Liver (tissue), 9 donors: ENCODE data around the gene TOPBP1. TPM values are rescaled to one million over a fixed set of nuclear protein-coding genes. Genes with fewer than 3 reads are reported as not detected.

Source experiments
- DNase-seq: peaks from one replicate; pipeline ENCODE4 v3.0.0-alpha.2; 2017; ENCODE audit warnings: low spot score
- H3K27ac ChIP-seq, 2 donors: one replicate each; pipeline ENCODE4 v1.7.0; 2013; ENCODE audit warnings: inconsistent platforms in 2 of 2, low read length in 2 of 2, control low read depth in 1 of 2, low read depth in 1 of 2, mild to moderate bottlenecking in 1 of 2
- H3K27me3 ChIP-seq, 4 donors: one replicate each; pipeline versions ENCODE4 v1.6.1 to v1.7.0; 2013; ENCODE audit warnings: low read length in 3 of 4, inconsistent platforms in 1 of 4, mild to moderate bottlenecking in 1 of 4, moderate library complexity in 1 of 4; ENCODE audit not compliant: control insufficient read depth in 4 of 4, insufficient read depth in 4 of 4
- H3K36me3 ChIP-seq, 4 donors: one replicate each; pipeline versions ENCODE4 v1.6.1 to v1.7.0; 2013; ENCODE audit warnings: low read length in 3 of 4, mild to moderate bottlenecking in 3 of 4, low read depth in 1 of 4, moderate library complexity in 1 of 4; ENCODE audit not compliant: control insufficient read depth in 4 of 4, insufficient read depth in 3 of 4
- H3K4me1 ChIP-seq, 4 donors: one replicate each; pipeline versions ENCODE4 v1.6.1 to v1.7.0; 2013; ENCODE audit warnings: low read length in 3 of 4, mild to moderate bottlenecking in 3 of 4, moderate library complexity in 1 of 4; ENCODE audit not compliant: control insufficient read depth in 4 of 4, insufficient read depth in 4 of 4
- H3K4me3 ChIP-seq, 3 donors: one replicate each; pipeline versions ENCODE4 v1.6.1 to v1.7.0; 2013; ENCODE audit warnings: low read length in 3 of 3, control low read depth in 1 of 3, low read depth in 1 of 3, mild to moderate bottlenecking in 1 of 3
- H3K9ac ChIP-seq, 2 donors: one replicate each; pipeline ENCODE4 v1.7.0; 2013; ENCODE audit warnings: low read length in 2 of 2, mild to moderate bottlenecking in 2 of 2, moderate library complexity in 2 of 2, control low read depth in 1 of 2, low read depth in 1 of 2
- H3K9me3 ChIP-seq, 4 donors: one replicate each; pipeline versions ENCODE4 v1.6.1 to v1.7.0; 2013; ENCODE audit warnings: low read length in 3 of 4; ENCODE audit not compliant: control insufficient read depth in 4 of 4
- EGR1 ChIP-seq, 2 donors: IDR thresholded peaks; 2 replicates each; pipeline ENCODE4 v1.6.1; 2016 to 2018; ENCODE audit warnings: antibody characterized with exemption in 2 of 2, low read depth in 2 of 2
- FOXA1 ChIP-seq: IDR thresholded peaks from 2 replicates; pipeline ENCODE4 v1.6.1; 2016; ENCODE audit warnings: antibody characterized with exemption
- FOXA2 ChIP-seq: IDR thresholded peaks from 2 replicates; pipeline ENCODE4 v1.6.1; 2016; ENCODE audit warnings: antibody characterized with exemption
- GABPA ChIP-seq, 2 donors: IDR thresholded peaks in 1 of 2; conservative IDR thresholded peaks in 1 of 2; 2 replicates each; pipeline ENCODE4 v1.6.1; 2016; ENCODE audit warnings: antibody characterized with exemption in 2 of 2, mild to moderate bottlenecking in 1 of 2, moderate library complexity in 1 of 2
- HNF4G ChIP-seq: IDR thresholded peaks from 2 replicates; pipeline ENCODE4 v1.6.1; 2016; ENCODE audit warnings: antibody characterized with exemption
- JUND ChIP-seq, 2 donors: IDR thresholded peaks; 2 replicates each; pipeline ENCODE4 v1.6.1; 2016; ENCODE audit warnings: antibody characterized with exemption in 2 of 2
- NR2F2 ChIP-seq: IDR thresholded peaks from 2 replicates; pipeline ENCODE4 v1.6.1; 2016; ENCODE audit warnings: antibody characterized with exemption
- RAD21 ChIP-seq, 2 donors: IDR thresholded peaks; 2 replicates each; pipeline ENCODE4 v1.6.1; 2016; ENCODE audit warnings: antibody characterized with exemption in 2 of 2, mild to moderate bottlenecking in 2 of 2
- RXRA ChIP-seq, 2 donors: IDR thresholded peaks; 2 replicates each; pipeline ENCODE4 v1.6.1; 2017 to 2018; ENCODE audit warnings: antibody characterized with exemption in 2 of 2, mild to moderate bottlenecking in 1 of 2
- SP1 ChIP-seq: IDR thresholded peaks from 2 replicates; pipeline ENCODE4 v1.6.1; 2018; ENCODE audit warnings: antibody characterized with exemption, mild to moderate bottlenecking
- TAF1 ChIP-seq: conservative IDR thresholded peaks from 2 replicates; pipeline ENCODE4 v1.6.1; 2016; ENCODE audit warnings: antibody characterized with exemption, mild to moderate bottlenecking
- YY1 ChIP-seq: IDR thresholded peaks from 2 replicates; pipeline ENCODE4 v1.6.1; 2016; ENCODE audit warnings: antibody characterized with exemption, mild to moderate bottlenecking
- WGBS: extraction: QIAGEN DNeasy Blood & Tissue Kit; methylation state at CpG from one replicate; pipeline ENCODE4 v1.1.7; 2013; 5-methylcytosine and 5-hydroxymethylcytosine counted together
- polyA plus RNA-seq, 2 donors: library from polyadenylated mRNA; stranded (reverse) in 1 of 2; unstranded in 1 of 2; fragments of 200-250 nt in 1 of 2; fragments of >200 nt in 1 of 2; fragmentation: Nextera tagmentation in 1 of 2; extraction: Ambion mirVana in 1 of 2; gene quantifications; one replicate each; pipeline versions ENCODE4 v1.2.1 to v1.2.3, GENCODE V29; 2013 to 2015
- total RNA-seq, 2 donors: library from RNA; depleted of rRNA; stranded (reverse); fragments of >200 nt; gene quantifications; one replicate each; pipeline ENCODE4 v1.2.3, GENCODE V29; 2014
- TF ChIP-seq, protein P1 (sequence below): IDR thresholded peaks from 2 replicates; pipeline ENCODE4 v1.6.1; 2016; ENCODE audit warnings: antibody characterized with exemption, mild to moderate bottlenecking
- TF ChIP-seq, protein P2 (sequence below): IDR thresholded peaks from 2 replicates; pipeline ENCODE4 v1.6.1; 2016; ENCODE audit warnings: antibody characterized with exemption
- TF ChIP-seq, protein P3 (sequence below): IDR thresholded peaks from 2 replicates; pipeline ENCODE4 v1.6.1; 2016; ENCODE audit warnings: antibody characterized with exemption
- TF ChIP-seq, protein P4 (sequence below): fragments of 150-350 bp; IDR thresholded peaks from 2 replicates; pipeline ENCODE4 v1.5.1; 2017; ENCODE audit warnings: improper control_type of control experiment, low read depth, low read length; ENCODE audit not compliant: missing input control
- TF ChIP-seq, protein P5 (sequence below): IDR thresholded peaks from 2 replicates; pipeline ENCODE4 v1.6.1; 2016; ENCODE audit warnings: antibody characterized with exemption
- donor health status: healthy.
- donor health status: healthy.
- donor health status: healthy.
- donor health status: healthy.
- donor health status: healthy.

TOPBP1 gene
- total and polyA plus RNA-seq, 4 donors = 3.3 to 22.9 (median 8.7) TPM

DNA sequence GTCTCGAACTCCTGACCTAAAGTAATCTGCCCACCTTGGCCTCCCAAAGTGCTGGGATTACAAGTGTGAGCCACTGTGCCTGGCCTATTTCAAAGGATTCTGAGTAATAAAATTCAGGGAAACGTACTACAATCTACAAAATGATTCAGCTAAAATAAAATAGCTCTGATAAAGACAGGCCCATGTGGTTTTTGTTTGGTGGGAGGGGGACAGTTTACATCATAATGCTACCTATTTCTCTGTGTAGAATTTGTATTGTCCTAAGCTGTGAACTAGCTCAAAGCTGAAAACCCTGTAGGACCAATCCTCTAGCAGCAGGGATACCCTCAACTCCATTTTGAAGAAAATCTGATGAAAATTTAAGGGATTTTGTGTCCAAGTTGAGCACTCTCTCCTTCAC is 62.5 kb downstream of the TOPBP1 start:
- Histone ChIP-seq H3K27me3 (no peaks in the 10 kb centered on the region), H3K4me3 (no peak overlapping the region), H3K4me1 (no peaks in the 10 kb centered on the region), H3K36me3 (no peaks in the 10 kb centered on the region), H3K27ac (no peak overlapping the region), H3K9ac (no peak overlapping the region), H3K9me3 (no peaks in the 10 kb centered on the region)
- no peak for DNase-seq
- TF ChIP-seq SP1 (no peak), GABPA (IDR thresholded peaks at IDR 0.05 in 1 of 2, conservative IDR thresholded peaks at IDR 0.05 in 1 of 2) (no peak), EGR1 (IDR thresholded peaks at IDR 0.05; ENCODE audit: low read depth in 2 of 2) (no peak), TAF1 (no peak), RXRA (IDR thresholded peaks at IDR 0.05) (no peak), YY1 (no peak), FOXA1 (no peak), RAD21 (IDR thresholded peaks at IDR 0.05) (no peak), NR2F2 (no peak), JUND (IDR thresholded peaks at IDR 0.05) (no peak), HNF4G (no peak), FOXA2 (no peak)
- TF ChIP-seq, protein P1, sequence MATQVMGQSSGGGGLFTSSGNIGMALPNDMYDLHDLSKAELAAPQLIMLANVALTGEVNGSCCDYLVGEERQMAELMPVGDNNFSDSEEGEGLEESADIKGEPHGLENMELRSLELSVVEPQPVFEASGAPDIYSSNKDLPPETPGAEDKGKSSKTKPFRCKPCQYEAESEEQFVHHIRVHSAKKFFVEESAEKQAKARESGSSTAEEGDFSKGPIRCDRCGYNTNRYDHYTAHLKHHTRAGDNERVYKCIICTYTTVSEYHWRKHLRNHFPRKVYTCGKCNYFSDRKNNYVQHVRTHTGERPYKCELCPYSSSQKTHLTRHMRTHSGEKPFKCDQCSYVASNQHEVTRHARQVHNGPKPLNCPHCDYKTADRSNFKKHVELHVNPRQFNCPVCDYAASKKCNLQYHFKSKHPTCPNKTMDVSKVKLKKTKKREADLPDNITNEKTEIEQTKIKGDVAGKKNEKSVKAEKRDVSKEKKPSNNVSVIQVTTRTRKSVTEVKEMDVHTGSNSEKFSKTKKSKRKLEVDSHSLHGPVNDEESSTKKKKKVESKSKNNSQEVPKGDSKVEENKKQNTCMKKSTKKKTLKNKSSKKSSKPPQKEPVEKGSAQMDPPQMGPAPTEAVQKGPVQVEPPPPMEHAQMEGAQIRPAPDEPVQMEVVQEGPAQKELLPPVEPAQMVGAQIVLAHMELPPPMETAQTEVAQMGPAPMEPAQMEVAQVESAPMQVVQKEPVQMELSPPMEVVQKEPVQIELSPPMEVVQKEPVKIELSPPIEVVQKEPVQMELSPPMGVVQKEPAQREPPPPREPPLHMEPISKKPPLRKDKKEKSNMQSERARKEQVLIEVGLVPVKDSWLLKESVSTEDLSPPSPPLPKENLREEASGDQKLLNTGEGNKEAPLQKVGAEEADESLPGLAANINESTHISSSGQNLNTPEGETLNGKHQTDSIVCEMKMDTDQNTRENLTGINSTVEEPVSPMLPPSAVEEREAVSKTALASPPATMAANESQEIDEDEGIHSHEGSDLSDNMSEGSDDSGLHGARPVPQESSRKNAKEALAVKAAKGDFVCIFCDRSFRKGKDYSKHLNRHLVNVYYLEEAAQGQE = no peak
- TF ChIP-seq, protein P2, sequence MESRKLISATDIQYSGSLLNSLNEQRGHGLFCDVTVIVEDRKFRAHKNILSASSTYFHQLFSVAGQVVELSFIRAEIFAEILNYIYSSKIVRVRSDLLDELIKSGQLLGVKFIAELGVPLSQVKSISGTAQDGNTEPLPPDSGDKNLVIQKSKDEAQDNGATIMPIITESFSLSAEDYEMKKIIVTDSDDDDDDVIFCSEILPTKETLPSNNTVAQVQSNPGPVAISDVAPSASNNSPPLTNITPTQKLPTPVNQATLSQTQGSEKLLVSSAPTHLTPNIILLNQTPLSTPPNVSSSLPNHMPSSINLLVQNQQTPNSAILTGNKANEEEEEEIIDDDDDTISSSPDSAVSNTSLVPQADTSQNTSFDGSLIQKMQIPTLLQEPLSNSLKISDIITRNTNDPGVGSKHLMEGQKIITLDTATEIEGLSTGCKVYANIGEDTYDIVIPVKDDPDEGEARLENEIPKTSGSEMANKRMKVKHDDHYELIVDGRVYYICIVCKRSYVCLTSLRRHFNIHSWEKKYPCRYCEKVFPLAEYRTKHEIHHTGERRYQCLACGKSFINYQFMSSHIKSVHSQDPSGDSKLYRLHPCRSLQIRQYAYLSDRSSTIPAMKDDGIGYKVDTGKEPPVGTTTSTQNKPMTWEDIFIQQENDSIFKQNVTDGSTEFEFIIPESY = no peak
- TF ChIP-seq, protein P3, sequence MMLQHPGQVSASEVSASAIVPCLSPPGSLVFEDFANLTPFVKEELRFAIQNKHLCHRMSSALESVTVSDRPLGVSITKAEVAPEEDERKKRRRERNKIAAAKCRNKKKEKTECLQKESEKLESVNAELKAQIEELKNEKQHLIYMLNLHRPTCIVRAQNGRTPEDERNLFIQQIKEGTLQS = no peak
- TF ChIP-seq, protein P4, sequence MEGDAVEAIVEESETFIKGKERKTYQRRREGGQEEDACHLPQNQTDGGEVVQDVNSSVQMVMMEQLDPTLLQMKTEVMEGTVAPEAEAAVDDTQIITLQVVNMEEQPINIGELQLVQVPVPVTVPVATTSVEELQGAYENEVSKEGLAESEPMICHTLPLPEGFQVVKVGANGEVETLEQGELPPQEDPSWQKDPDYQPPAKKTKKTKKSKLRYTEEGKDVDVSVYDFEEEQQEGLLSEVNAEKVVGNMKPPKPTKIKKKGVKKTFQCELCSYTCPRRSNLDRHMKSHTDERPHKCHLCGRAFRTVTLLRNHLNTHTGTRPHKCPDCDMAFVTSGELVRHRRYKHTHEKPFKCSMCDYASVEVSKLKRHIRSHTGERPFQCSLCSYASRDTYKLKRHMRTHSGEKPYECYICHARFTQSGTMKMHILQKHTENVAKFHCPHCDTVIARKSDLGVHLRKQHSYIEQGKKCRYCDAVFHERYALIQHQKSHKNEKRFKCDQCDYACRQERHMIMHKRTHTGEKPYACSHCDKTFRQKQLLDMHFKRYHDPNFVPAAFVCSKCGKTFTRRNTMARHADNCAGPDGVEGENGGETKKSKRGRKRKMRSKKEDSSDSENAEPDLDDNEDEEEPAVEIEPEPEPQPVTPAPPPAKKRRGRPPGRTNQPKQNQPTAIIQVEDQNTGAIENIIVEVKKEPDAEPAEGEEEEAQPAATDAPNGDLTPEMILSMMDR = no peak
- TF ChIP-seq, protein P5, sequence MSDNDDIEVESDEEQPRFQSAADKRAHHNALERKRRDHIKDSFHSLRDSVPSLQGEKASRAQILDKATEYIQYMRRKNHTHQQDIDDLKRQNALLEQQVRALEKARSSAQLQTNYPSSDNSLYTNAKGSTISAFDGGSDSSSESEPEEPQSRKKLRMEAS = no peak
- WGBS = 93% methylated on average over 2 of the region's 2 CpGs

DNA sequence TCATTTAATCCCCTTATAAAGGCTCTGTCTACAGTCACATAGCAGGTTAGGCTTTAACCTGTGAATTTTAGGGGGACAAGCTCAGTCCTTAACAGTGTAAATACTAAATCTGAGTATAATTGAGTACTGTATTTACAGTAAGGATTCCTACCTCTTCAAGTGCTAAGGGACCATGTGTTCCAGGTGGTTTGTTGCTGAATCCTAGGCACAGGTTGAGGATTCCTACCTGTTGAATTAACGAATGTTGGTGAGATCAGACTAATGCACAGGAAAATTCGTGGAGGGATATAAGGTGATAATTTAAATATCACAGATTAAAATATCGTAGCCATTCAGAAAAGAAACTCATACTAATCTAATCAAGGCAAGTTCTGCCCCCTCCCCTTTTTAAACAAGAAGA is 63.3 kb downstream of the TOPBP1 start:
- Histone ChIP-seq H3K9ac (no peak overlapping the region), H3K27me3 (no peaks in the 10 kb centered on the region), H3K36me3 (no peaks in the 10 kb centered on the region), H3K4me3 (no peak overlapping the region), H3K4me1 (no peaks in the 10 kb centered on the region), H3K27ac (no peak overlapping the region), H3K9me3 (no peaks in the 10 kb centered on the region)
- DNase-seq = no peak
- TF ChIP-seq NR2F2 = no peak
- TF ChIP-seq, protein P4 = no peak
- TF ChIP-seq, protein P2 = no peak
- no peak for TF ChIP-seq JUND (IDR thresholded peaks at IDR 0.05)
- 96% methylated on average over 3 of the region's 3 CpGs for WGBS
